Measurements from ENCODE around the gene CHAF1A. TPM values are rescaled to one million over a fixed set of nuclear protein-coding genes. Genes with fewer than 3 reads are reported as not detected.
A peak's percentile ranks its signal among the peaks of the same experiment; 100 is the strongest.

The CHAF1A gene
- total RNA-seq, 4 donors from 2014 or later, result 2.4 to 11.9 (median 7.4) TPM

- no peaks in the 10 kb centered on the region for H3K9me3 ChIP-seq
- no peaks in the 10 kb centered on the region for H3K27me3 ChIP-seq
- peaks cover 0 to 42% (median 13%) of the 10 kb centered on the region in 3 donors for H3K4me1 ChIP-seq
- WGBS, 2 donors (ENCODE audit: low coverage in 1 of 2), result 19 to 23% methylated on average over 5 to 9 of the region's 15 CpGs
- peaks cover 0 to 38% of the 10 kb centered on the region in 2 donors for H3K36me3 ChIP-seq
- H3K4me3 ChIP-seq, result peak overlapping the region in 1 of 2 donors; percentile 75
- no peak for TF ChIP-seq POLR2A (IDR thresholded peaks at IDR 0.05)
- TF ChIP-seq CTCF (IDR thresholded peaks at IDR 0.05), result peak in 1 of 4 experiments; percentile 30
- ATAC-seq, result peak; percentile 60
- peak overlapping the region; percentile 66 to 96 (median 88) for H3K27ac ChIP-seq
These were observed 53.5 kb downstream of the CHAF1A start for GRCh38 chr19:4455719-4456475.

- H3K9me3 ChIP-seq, result no peaks in the 10 kb centered on the region
- TF ChIP-seq CTCF (IDR thresholded peaks at IDR 0.05) (no peak), EP300 (IDR thresholded peaks at IDR 0.05) (no peak), POLR2AphosphoS5 (IDR thresholded peaks at IDR 0.05) (peak; percentile 17), POLR2A (IDR thresholded peaks at IDR 0.05) (no peak)
- peaks cover 0 to 33% of the 10 kb centered on the region in 2 donors for H3K36me3 ChIP-seq
- 4 to 7% methylated on average over 3 to 9 of the region's 9 CpGs for WGBS, 2 donors (ENCODE audit: low coverage in 1 of 2)
- H3K27me3 ChIP-seq, result no peaks in the 10 kb centered on the region
- peaks cover 0 to 42% (median 13%) of the 10 kb centered on the region in 3 donors for H3K4me1 ChIP-seq
- H3K27ac ChIP-seq, result peak overlapping the region; percentile 66 to 96 (median 88)
- peak; percentile 20 for ATAC-seq
- H3K4me3 ChIP-seq, result peak overlapping the region; percentile 52 to 75
These were observed 54.0 kb downstream of the CHAF1A start for GRCh38 chr19:4456476-4456842.

- no peaks in the 10 kb centered on the region for H3K27me3 ChIP-seq
- peak overlapping the region; percentile 52 to 75 for H3K4me3 ChIP-seq
- peaks cover 0 to 42% (median 13%) of the 10 kb centered on the region in 3 donors for H3K4me1 ChIP-seq
- peak; percentile 9 for ATAC-seq
- H3K27ac ChIP-seq, result peak overlapping the region; percentile 66 to 96 (median 88)
- H3K36me3 ChIP-seq, result peaks cover 0 to 27% of the 10 kb centered on the region in 2 donors
- TF ChIP-seq POLR2A (IDR thresholded peaks at IDR 0.05) (no peak), POLR2AphosphoS5 (IDR thresholded peaks at IDR 0.05) (no peak)
- H3K9me3 ChIP-seq, result no peaks in the 10 kb centered on the region
- 0% methylated on average over 13 to 26 of the region's 53 CpGs for WGBS, 2 donors (ENCODE audit: low coverage in 1 of 2)
These were observed 54.6 kb downstream of the CHAF1A start for GRCh38 chr19:4456843-4457653.

- TF ChIP-seq POLR2A (IDR thresholded peaks at IDR 0.05) (no peak), EP300 (IDR thresholded peaks at IDR 0.05) (no peak), POLR2AphosphoS5 (IDR thresholded peaks at IDR 0.05) (peak; percentile 41), CTCF (IDR thresholded peaks at IDR 0.05) (peak in 3 of 4 experiments; percentile 22 to 31 (median 26))
- H3K4me3 ChIP-seq, result peak within 1 kb of the TSS; percentile 52 to 75
- H3K9me3 ChIP-seq, result no peaks in the 10 kb centered on the region
- 8 to 13% methylated on average over 20 to 25 of the region's 52 CpGs for WGBS, 2 donors (ENCODE audit: low coverage in 1 of 2)
- peaks cover 0 to 42% (median 13%) of the 10 kb centered on the region in 3 donors for H3K4me1 ChIP-seq
- peaks cover 0 to 19% of the 10 kb centered on the region in 2 donors for H3K36me3 ChIP-seq
- H3K27me3 ChIP-seq, result no peaks in the 10 kb centered on the region
- peak; percentile 95 for ATAC-seq
- H3K27ac ChIP-seq, result peak within 1 kb of the TSS; percentile 66 to 96 (median 88)
These were observed 55.4 kb downstream of the CHAF1A start, which contains the start of gene UBXN6 for GRCh38 chr19:4457654-4458395. Gene UBXN6 (minus strand): TSS chr19:4457794. CDS start chr19:4457697, 97 bp downstream.

Data from gastroesophageal sphincter (tissue), 4 donors.